Tibial artery (tissue), 4 donors: ENCODE data around the gene GINS3.
"Not testable (repeated sequence)": the region's sequence is repeated elsewhere in the genome, so short reads cannot be mapped to it uniquely, and the experiment has no call there.

Experiments
- DNase-seq, 2 donors: peaks; one replicate each; pipeline ENCODE4 v3.0.0-alpha.2; 2019
- H3K27ac ChIP-seq, 2 donors: fragments of 200-600 bp; sonication (generic) in 1 of 2; 1 replicate in 1 of 2; 2 replicates in 1 of 2; pipeline ENCODE4 v1.5.1; 2018 to 2019; ENCODE audit warnings: mild to moderate bottlenecking in 1 of 2
- H3K27me3 ChIP-seq, 2 donors: fragments of 200-600 bp; sonication (generic) in 1 of 2; one replicate each; pipeline versions ENCODE4 v1.5.1 to v1.6.0; 2016 to 2019
- H3K36me3 ChIP-seq, 3 donors: fragments of 200-600 bp; sonication (generic) in 2 of 3; one replicate each; pipeline ENCODE4 v1.5.1; 2016 to 2019; ENCODE audit warnings: mild to moderate bottlenecking in 2 of 3
- H3K4me1 ChIP-seq, 4 donors: fragments of 200-600 bp; sonication (generic) in 2 of 4; 1 replicate in 3 of 4; 2 replicates in 1 of 4; pipeline ENCODE4 v1.5.1; 2016 to 2019
- H3K4me3 ChIP-seq, 2 donors: fragments of 200-600 bp; sonication (generic) in 1 of 2; 1 replicate in 1 of 2; 2 replicates in 1 of 2; pipeline ENCODE4 v1.5.1; 2018 to 2019; ENCODE audit warnings: mild to moderate bottlenecking in 2 of 2
- H3K9me3 ChIP-seq, 3 donors: fragments of 200-600 bp; sonication (generic) in 1 of 3; one replicate each; pipeline ENCODE4 v1.5.1; 2016 to 2019
- intact Hi-C: fragments of 100-400 bp; cut with DNase I; formaldehyde crosslinking; loops from one replicate; pipeline ENCODE4 v1.15.0; 2023; ENCODE audit warnings: low total_unique reads
- TF ChIP-seq, protein P1 (sequence below), 2 experiments: fragments of 200-600 bp in 1 of 2; fragments of 450-650 bp in 1 of 2; IDR thresholded peaks; one replicate each; pipeline ENCODE4 v1.5.1; 2017 to 2019; ENCODE audit warnings: antibody characterized with exemption in 2 of 2, mild to moderate bottlenecking in 1 of 2, moderate library complexity in 1 of 2

GINS3 gene

DNA sequence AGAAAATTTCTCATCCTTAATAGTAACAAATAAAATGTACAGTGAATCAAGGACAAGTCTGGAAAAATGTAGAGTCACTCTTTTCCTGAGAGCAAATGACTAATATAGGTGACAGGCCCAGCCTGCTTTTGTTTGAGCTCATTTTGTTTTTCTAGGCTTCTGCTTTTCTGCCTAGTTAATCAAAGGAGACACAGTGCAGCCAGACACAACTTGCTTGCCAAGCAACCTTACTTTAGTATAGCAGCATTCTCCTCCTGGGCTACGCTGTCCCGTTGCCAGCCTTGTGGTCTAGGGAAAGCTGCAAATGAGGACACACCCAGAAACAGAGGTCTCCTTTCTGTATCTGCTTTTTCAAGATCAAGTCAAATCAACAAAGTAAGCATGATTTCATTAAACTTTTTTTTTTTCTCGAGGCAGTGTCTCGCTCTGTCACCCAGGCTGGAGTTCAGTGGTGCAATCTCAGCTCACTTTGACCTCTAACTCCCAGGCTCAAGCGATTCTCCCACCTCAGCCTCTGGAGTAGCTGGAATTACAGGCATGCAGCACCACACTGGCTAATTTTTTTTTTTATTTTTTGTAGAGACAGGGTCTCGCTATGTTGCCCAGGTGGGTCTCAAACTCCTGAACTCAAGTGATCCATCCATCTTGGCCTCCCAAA lies 17.2 kb downstream of the GINS3 start:
- DNase-seq, result peak in 1 of 2 donors; percentile 48
- intact Hi-C loops, result no loop called here

DNA sequence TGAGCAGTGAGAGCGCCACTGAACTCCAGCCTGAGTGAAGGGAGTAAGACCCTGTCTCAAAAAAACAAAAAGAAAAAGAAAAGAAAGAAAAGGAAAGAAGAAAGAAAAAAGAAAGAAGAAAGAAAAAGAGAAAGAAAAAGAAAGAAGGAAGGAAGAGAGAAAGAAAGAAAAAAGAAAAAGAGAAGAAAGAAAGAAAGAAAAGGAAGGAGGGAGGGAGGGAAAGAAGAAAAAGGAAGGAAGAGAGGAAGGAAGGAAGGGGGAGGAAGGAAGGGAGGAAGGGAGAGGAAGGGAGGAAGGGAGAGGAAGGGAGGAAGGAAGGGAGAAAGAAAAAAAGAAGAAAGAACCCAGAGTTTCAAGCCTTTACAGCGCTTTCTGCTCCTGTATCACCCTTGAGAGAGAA lies 19.1 kb downstream of the GINS3 start:
- Histone ChIP-seq H3K36me3 (no peaks in the 10 kb centered on the region), H3K9me3 (no peaks in the 10 kb centered on the region), H3K27me3 (no peaks in the 10 kb centered on the region), H3K4me1 (peaks cover 0 to 3% (median 0%) of the 10 kb centered on the region in 4 donors), H3K4me3 (no peak overlapping the region), H3K27ac (no peak overlapping the region)
- intact Hi-C loops, result no loop called here
- TF ChIP-seq, protein P1, sequence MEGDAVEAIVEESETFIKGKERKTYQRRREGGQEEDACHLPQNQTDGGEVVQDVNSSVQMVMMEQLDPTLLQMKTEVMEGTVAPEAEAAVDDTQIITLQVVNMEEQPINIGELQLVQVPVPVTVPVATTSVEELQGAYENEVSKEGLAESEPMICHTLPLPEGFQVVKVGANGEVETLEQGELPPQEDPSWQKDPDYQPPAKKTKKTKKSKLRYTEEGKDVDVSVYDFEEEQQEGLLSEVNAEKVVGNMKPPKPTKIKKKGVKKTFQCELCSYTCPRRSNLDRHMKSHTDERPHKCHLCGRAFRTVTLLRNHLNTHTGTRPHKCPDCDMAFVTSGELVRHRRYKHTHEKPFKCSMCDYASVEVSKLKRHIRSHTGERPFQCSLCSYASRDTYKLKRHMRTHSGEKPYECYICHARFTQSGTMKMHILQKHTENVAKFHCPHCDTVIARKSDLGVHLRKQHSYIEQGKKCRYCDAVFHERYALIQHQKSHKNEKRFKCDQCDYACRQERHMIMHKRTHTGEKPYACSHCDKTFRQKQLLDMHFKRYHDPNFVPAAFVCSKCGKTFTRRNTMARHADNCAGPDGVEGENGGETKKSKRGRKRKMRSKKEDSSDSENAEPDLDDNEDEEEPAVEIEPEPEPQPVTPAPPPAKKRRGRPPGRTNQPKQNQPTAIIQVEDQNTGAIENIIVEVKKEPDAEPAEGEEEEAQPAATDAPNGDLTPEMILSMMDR (IDR thresholded peaks at IDR 0.05), result no peak
- DNase-seq, result no peak

More for the DNA sequence above, 17.2 kb downstream of the GINS3 start:
- Histone ChIP-seq H3K4me1 (peaks cover 0 to 3% (median 0%) of the 10 kb centered on the region in 4 donors), H3K27ac (no peak overlapping the region), H3K36me3 (no peaks in the 10 kb centered on the region), H3K9me3 (no peaks in the 10 kb centered on the region), H3K27me3 (no peaks in the 10 kb centered on the region), H3K4me3 (no peak overlapping the region)
- TF ChIP-seq, protein P1 (IDR thresholded peaks at IDR 0.05), result no peak

DNA sequence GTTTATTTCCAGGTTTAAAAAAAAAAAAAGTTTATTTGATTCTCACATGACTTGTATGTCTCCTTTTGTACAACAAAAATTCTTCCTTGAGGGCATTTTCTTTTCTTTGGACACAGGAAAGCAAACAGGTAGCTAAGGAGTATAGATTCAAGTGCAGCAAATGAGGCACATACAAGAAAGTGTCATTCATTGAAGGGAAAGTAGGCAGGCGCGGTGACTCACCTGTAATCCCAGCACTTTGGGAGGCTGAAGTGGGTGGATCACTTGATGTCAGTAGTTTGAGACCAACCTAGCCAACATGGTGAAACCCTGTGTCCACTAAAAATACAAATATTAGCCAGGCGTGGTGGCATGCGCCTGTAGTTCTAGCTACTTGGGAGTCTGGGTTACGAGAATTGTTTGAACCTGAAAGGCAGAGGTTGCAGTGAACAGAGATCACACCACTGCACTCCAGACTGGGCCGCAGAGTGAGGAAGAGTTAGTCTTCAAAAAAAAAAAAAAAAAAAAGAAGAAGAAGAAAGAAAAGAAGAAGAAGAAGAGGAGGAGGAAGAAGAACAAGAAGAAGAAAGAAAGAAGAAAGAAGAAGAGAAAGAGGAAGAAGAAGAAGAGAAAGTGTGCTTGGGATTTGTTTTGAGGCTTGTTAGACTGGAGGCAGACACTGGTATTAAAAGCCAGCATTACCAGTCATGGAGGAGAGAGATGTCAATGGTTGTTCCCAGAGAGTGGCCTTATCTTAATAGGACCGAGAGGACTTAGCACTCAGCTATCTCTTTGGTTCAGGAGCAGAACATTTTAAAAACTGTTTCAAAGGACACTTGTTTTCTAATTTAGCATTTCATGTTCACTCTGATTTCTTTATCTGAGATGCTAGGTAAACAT lies 19.7 kb downstream of the GINS3 start:
- TF ChIP-seq, protein P1 (IDR thresholded peaks at IDR 0.05), result no peak
- DNase-seq, result no peak
- Histone ChIP-seq H3K27ac (no peak overlapping the region), H3K9me3 (no peaks in the 10 kb centered on the region), H3K27me3 (peaks cover 0 to under 1% of the 10 kb centered on the region in 2 donors), H3K4me3 (no peak overlapping the region), H3K36me3 (no peaks in the 10 kb centered on the region), H3K4me1 (peaks cover 0 to 3% (median 0%) of the 10 kb centered on the region in 4 donors)
- intact Hi-C loops, result no loop called here

DNA sequence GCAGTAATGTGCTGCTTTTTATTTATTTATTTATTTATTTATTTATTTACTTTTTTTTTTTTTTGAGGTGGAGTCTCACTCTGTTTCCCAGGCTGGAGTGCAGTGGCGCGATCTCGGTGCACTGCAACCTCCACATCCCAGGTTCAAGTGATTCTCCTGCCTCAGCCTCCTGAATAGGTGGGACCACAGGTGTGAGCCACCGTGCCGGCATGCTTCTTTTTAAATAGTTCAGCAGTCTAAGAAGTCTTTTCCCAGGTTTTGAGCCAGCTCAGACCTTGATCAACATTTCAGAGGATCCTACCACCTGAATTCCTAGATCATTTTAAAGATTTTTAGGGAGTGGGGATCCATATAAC lies 20.3 kb downstream of the GINS3 start:
- H3K9me3 ChIP-seq, H3K4me3 ChIP-seq, H3K27me3 ChIP-seq, intact Hi-C loops, H3K27ac ChIP-seq, H3K4me1 ChIP-seq, H3K36me3 ChIP-seq, DNase-seq: not testable (repeated sequence)

DNA sequence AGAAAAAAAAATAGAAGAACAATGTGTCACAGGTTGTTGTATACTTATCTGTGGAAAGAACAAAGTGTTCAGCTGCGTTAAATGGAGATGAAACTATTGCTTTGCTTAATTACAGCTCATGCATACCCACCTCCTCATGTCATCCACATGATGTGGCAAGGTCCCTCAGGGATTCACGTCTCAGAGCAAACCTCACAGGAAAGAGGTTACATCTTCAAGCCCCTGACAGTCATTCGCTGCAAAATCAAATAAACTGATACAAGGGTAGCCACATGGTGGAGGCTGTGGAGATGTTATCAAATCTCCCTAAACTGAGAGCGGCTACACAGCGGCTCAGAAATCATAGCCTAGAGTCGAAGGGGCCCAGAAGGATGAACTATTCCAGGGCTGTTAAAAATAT lies 21.1 kb downstream of the GINS3 start:
- no peak for DNase-seq
- H3K27me3 ChIP-seq, result peaks cover 0 to 10% of the 10 kb centered on the region in 2 donors
- peaks cover 0 to 3% (median 0%) of the 10 kb centered on the region in 4 donors for H3K4me1 ChIP-seq
- H3K9me3 ChIP-seq, result no peaks in the 10 kb centered on the region
- H3K36me3 ChIP-seq, result no peaks in the 10 kb centered on the region
- intact Hi-C loops, result no loop called here
- H3K27ac ChIP-seq, result no peak overlapping the region
- H3K4me3 ChIP-seq, result no peak overlapping the region
- TF ChIP-seq, protein P1 (IDR thresholded peaks at IDR 0.05), result no peak

DNA sequence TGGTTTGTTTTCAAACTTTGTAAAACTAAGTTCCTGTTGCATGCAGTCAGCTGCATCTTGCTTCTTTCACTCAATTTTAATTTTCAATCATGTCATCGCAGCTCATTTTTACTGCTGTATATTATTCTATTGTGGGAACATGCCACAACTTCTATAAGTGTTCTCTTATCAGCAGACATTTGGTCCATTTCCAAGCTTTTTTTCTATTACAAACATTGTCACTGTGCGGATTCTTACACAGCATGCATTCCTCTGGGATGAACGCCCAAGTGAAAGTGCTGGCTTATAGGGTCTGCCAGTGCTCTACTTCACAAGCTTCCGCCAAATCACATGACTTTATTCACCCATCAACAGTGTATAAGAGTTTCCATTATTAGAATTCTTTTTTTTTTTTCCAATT lies 22.7 kb downstream of the GINS3 start:
- intact Hi-C loops, result no loop called here
- Histone ChIP-seq H3K9me3 (no peaks in the 10 kb centered on the region), H3K27me3 (peaks cover 0 to 14% of the 10 kb centered on the region in 2 donors), H3K27ac (no peak overlapping the region), H3K36me3 (no peaks in the 10 kb centered on the region), H3K4me1 (no peaks in the 10 kb centered on the region), H3K4me3 (no peak overlapping the region)
- DNase-seq, result no peak
- TF ChIP-seq, protein P1 (IDR thresholded peaks at IDR 0.05), result no peak

DNA sequence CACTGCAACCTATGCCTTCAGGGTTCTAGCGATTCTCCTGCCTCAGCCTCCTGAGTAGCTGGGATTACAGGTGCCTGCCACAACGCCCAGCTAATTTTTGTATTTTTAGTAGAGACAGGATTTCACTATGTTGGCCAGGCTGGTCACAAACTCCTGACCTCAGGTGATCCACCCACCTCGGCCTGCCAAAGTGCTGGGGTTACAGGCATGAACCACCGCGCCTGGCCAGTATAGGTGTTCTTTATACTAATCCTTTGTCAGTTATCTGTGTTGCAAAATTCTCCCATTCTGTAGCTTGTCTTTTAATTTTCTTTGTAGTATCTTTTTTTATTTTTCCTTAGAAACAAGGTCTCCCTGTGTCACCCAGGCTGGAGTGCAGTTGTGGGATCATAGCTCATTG lies 23.7 kb downstream of the GINS3 start:
- intact Hi-C loops, DNase-seq, H3K9me3 ChIP-seq, H3K27ac ChIP-seq, H3K36me3 ChIP-seq, H3K4me3 ChIP-seq, H3K4me1 ChIP-seq: not testable (repeated sequence)
- peaks cover 0 to 24% of the 10 kb centered on the region in 2 donors for H3K27me3 ChIP-seq
